A673 (cell line): ENCODE measurements around the gene PHF20.

Experiments used
- CTCF ChIP-seq: fragments of 300-800, 200-600 bp; sonication (generic); conservative IDR thresholded peaks from 2 replicates; pipeline ENCODE4 v1.5.1; 2017; ENCODE audit warnings: low read depth, mild to moderate bottlenecking, antibody characterized with exemption, low read length, moderate library complexity, mixed read lengths
- EZH2 ChIP-seq: fragments of 200-600 bp; sonication (generic); IDR thresholded peaks from 2 replicates; pipeline ENCODE4 v1.6.1; 2017; ENCODE audit warnings: borderline replicate concordance, low read depth, mild to moderate bottlenecking, mixed read lengths, antibody characterized with exemption, low read length; ENCODE audit not compliant: poor library complexity, severe bottlenecking

DNA sequence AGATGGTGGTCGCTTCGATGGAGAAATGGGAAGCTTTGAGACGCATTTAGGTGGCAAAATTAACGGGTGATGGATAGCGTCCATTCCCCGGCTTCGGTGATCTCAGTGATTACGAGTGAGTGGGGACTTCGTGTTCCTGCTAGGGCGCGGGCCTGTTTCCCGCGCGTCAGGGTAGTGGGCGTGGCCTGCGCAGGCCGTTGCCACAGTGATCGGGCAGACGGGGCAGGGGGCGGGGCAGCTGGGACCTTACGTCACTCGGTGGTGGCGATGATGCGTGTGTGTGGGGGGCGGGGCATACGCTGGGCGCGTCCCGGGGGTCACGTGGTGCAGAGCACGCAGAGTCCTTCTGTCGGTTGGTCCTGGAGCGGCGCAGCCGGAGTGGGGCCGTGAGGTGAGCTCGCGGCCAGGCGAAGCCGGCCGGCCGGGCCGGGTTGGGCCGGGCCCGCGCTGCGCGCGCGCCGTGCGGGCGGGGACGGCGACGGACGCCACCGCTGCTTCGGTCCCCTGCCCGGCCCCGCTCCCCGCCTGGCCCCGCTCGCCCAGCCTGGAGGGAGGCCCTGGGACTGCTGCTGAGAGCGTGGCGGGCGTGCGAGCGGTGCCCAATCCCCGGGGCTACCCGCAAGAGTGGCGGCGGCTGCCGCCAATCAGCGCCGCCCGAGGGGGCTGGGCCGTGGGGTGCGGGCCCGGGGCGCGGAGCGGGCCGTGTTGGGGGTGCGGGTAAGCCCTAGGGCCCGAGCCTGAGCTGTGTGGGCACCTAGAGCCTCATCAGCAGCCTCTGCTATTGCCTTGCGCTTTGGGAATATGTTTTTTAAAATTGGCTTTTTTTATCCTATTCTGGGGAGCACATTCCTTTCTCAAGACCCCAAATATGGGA lies at the start of gene PHF20:
- TF ChIP-seq CTCF: no peak
- no peak for TF ChIP-seq EZH2
